Stomach (tissue), 4 donors: Measurements from ENCODE around the gene LLGL1.

Source experiments
- POLR2A ChIP-seq, 4 donors: fragments of 450-650 bp; IDR thresholded peaks; one replicate each; pipeline ENCODE4 v1.6.1; 2016; ENCODE audit warnings: antibody characterized with exemption in 4 of 4, control low read depth in 2 of 4, mild to moderate bottlenecking in 1 of 4, moderate library complexity in 1 of 4
- TF ChIP-seq, protein P1 (sequence below), 7 experiments: fragments of 450-650 bp in 4 of 7; fragments of 200-600 bp in 3 of 7; sonication (generic) in 3 of 7; IDR thresholded peaks; one replicate each; pipeline ENCODE4 v1.5.1; 2016 to 2019; ENCODE audit warnings: antibody characterized with exemption in 7 of 7, control low read depth in 2 of 7, mild to moderate bottlenecking in 1 of 7

DNA sequence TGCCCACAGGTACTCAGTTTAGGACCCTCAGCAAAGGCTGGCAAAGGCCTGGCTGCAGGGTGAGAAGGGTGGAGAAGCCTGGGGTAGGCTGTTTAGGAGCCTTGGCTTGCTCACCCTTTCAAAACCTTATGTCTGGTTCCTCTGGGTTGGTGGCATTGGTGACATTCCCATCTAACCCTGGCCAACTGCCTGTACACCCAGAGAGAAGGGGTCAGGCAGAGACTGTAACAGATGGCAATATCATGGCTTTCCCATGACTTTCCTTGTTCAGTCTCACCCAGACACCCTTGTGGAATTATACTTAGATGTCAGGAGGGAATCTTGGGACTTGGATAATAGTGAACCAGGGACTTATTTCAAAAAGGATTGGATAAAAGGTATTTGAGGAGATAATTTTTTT is 18.5 kb upstream of the LLGL1 start:
- TF ChIP-seq, protein P1, sequence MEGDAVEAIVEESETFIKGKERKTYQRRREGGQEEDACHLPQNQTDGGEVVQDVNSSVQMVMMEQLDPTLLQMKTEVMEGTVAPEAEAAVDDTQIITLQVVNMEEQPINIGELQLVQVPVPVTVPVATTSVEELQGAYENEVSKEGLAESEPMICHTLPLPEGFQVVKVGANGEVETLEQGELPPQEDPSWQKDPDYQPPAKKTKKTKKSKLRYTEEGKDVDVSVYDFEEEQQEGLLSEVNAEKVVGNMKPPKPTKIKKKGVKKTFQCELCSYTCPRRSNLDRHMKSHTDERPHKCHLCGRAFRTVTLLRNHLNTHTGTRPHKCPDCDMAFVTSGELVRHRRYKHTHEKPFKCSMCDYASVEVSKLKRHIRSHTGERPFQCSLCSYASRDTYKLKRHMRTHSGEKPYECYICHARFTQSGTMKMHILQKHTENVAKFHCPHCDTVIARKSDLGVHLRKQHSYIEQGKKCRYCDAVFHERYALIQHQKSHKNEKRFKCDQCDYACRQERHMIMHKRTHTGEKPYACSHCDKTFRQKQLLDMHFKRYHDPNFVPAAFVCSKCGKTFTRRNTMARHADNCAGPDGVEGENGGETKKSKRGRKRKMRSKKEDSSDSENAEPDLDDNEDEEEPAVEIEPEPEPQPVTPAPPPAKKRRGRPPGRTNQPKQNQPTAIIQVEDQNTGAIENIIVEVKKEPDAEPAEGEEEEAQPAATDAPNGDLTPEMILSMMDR (IDR thresholded peaks at IDR 0.05): no peak
- no peak for TF ChIP-seq POLR2A (IDR thresholded peaks at IDR 0.05)
